Astrocyte (in vitro differentiated cells and primary cell): Measurements from ENCODE around the gene TRMT112. TPM values are rescaled to one million over a fixed set of nuclear protein-coding genes. Genes with fewer than 3 reads are reported as not detected.

Experiments used
- DNase-seq: peaks from one replicate; pipeline ENCODE4 v3.0.0-alpha.2; 2010; ENCODE audit warnings: low read depth
- FAIRE-seq: peaks from 2 replicates; lab custom pipeline; 2011; peaks lifted over from hg19 to GRCh38; lab: Jason Lieb, UNC
- H2AFZ ChIP-seq: 2 replicates; pipeline ENCODE4 v1.6.0; 2012; ENCODE audit warnings: low read depth, low read length, inconsistent platforms
- H3K27ac ChIP-seq: 2 replicates; pipeline ENCODE4 v1.5.1; 2011; ENCODE audit warnings: low read depth, low read length, inconsistent platforms
- H3K27me3 ChIP-seq: 2 replicates; pipeline ENCODE4 v1.6.0; 2011; ENCODE audit warnings: low read length, inconsistent platforms; ENCODE audit not compliant: insufficient read depth
- H3K36me3 ChIP-seq: 2 replicates; pipeline ENCODE4 v1.5.1; 2011; ENCODE audit warnings: low read length, inconsistent platforms; ENCODE audit not compliant: insufficient read depth
- H3K4me1 ChIP-seq: 2 replicates; pipeline ENCODE4 v1.5.1; 2011; ENCODE audit warnings: low read length, inconsistent platforms; ENCODE audit not compliant: insufficient read depth
- H3K4me2 ChIP-seq: 2 replicates; pipeline ENCODE4 v1.6.0; 2012; ENCODE audit warnings: low read length, inconsistent platforms
- H3K4me3 ChIP-seq: 2 replicates; pipeline ENCODE4 v1.5.1; 2011; ENCODE audit warnings: low read depth, mild to moderate bottlenecking, low read length, inconsistent platforms; ENCODE audit not compliant: insufficient read depth
- H3K79me2 ChIP-seq: 2 replicates; pipeline ENCODE4 v1.6.0; 2012; ENCODE audit warnings: mild to moderate bottlenecking, low read length, inconsistent platforms; ENCODE audit not compliant: insufficient read depth
- H3K9ac ChIP-seq: 2 replicates; pipeline ENCODE4 v1.6.0; 2012; ENCODE audit warnings: mild to moderate bottlenecking, low read length, inconsistent platforms
- H3K9me3 ChIP-seq: 2 replicates; pipeline ENCODE4 v1.5.1; 2012; ENCODE audit warnings: low read depth, mild to moderate bottlenecking, low read length, inconsistent platforms; ENCODE audit not compliant: insufficient read depth
- H4K20me1 ChIP-seq: 2 replicates; pipeline ENCODE4 v1.6.0; 2012; ENCODE audit warnings: low read length, inconsistent platforms; ENCODE audit not compliant: insufficient read depth
- H3K27ac Mint-ChIP-seq: one replicate; pipeline ENCODE4 v1.8.0; 2021; ENCODE audit warnings: mild to moderate bottlenecking, mixed read lengths; ENCODE audit not compliant: unreplicated experiment
- H3K27me3 Mint-ChIP-seq: one replicate; pipeline ENCODE4 v1.8.0; 2021; ENCODE audit warnings: low read depth, mixed read lengths; ENCODE audit not compliant: unreplicated experiment
- H3K36me3 Mint-ChIP-seq: one replicate; pipeline ENCODE4 v1.8.0; 2021; ENCODE audit warnings: low read depth, mixed read lengths; ENCODE audit not compliant: unreplicated experiment
- H3K4me1 Mint-ChIP-seq: one replicate; pipeline ENCODE4 v1.8.0; 2021; ENCODE audit warnings: low read depth, mixed read lengths; ENCODE audit not compliant: unreplicated experiment
- H3K4me3 Mint-ChIP-seq: one replicate; pipeline ENCODE4 v1.8.0; 2021; ENCODE audit warnings: mild to moderate bottlenecking, moderate library complexity, mixed read lengths; ENCODE audit not compliant: unreplicated experiment
- H3K9me3 Mint-ChIP-seq: one replicate; pipeline ENCODE4 v1.8.0; 2021; ENCODE audit warnings: mild to moderate bottlenecking, mixed read lengths; ENCODE audit not compliant: unreplicated experiment
- CTCF ChIP-seq: IDR thresholded peaks from 2 replicates; pipeline ENCODE4 v1.5.1; 2011; ENCODE audit warnings: low read depth, mild to moderate bottlenecking, inconsistent platforms, low read length, moderate library complexity; ENCODE audit not compliant: insufficient read depth
- EZH2 ChIP-seq: IDR thresholded peaks from 2 replicates; pipeline ENCODE4 v1.6.1; 2012; ENCODE audit warnings: mild to moderate bottlenecking, low read length, inconsistent platforms; ENCODE audit not compliant: insufficient read depth
- total RNA-seq: library from RNA; stranded (reverse); gene quantifications from 2 replicates; pipeline ENCODE4 v1.2.1, GENCODE V29; 2021

TRMT112 gene
- total RNA-seq, 1 donor from 2014 or later = 146 TPM

DNA sequence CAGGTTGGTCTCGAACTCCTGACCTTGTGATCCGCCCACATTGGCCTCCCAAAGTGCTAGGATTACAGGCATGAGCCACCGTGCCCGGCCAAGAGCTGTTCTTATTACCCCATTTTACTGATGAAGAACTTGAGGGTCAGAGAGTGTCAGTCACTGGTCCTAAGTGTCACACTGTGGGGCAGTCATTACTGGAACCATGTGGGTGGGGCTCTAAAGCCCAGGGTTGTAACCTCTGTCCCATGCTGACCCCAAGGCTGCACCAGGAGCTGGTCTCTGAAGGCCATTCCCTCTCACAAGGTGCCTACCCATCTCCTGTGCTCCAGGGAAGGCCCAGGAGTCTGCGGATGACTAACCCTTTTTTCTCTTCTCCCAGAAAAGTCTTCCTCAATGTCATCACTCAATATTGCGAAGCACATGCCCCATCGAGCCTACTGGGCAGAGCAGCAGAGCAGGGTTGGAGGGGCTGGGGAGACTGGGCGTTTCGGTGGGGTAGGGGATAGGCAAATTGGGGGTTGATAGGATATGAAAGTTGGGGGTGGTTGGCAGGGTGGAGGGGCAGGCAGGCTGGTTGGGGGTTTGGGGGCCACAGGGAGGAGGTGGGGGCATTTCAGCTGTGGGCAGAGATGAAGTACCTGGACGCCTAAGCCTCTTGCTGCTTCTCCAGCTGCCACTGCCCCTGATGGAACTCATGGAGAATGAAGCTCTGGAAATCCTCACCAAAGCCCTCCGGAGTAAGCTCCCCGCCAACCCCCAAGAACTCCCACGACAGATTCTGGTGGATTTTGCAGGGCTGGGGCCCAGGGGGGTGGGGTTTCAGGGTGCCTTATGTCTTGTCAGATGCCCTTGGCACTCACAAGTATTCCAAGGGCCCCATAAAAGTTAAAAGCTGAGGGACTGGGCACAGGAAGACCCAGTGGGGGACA lies 14.0 kb downstream of the TRMT112 start:
- H3K36me3 Mint-ChIP-seq = no peaks in the 10 kb centered on the region
- H3K9me3 ChIP-seq = no peaks in the 10 kb centered on the region
- H3K4me3 Mint-ChIP-seq = peak overlapping the region; percentile 27
- H3K4me1 ChIP-seq = peaks cover 23% of the 10 kb centered on the region
- no peak for FAIRE-seq
- H4K20me1 ChIP-seq = peaks cover 6% of the 10 kb centered on the region
- H3K27me3 Mint-ChIP-seq = peaks cover 26% of the 10 kb centered on the region
- H3K36me3 ChIP-seq = no peaks in the 10 kb centered on the region
- H2AFZ ChIP-seq = no peak overlapping the region
- peaks cover 19% of the 10 kb centered on the region for H3K79me2 ChIP-seq
- DNase-seq = no peak
- no peak overlapping the region for H3K27ac ChIP-seq
- peaks cover 24% of the 10 kb centered on the region for H3K27me3 ChIP-seq
- TF ChIP-seq EZH2 = no peak
- TF ChIP-seq CTCF = no peak
- no peak overlapping the region for H3K4me3 ChIP-seq
- H3K4me1 Mint-ChIP-seq = no peaks in the 10 kb centered on the region
- H3K4me2 ChIP-seq = no peak overlapping the region
- H3K9me3 Mint-ChIP-seq = no peaks in the 10 kb centered on the region
- H3K27ac Mint-ChIP-seq = no peak overlapping the region
- no peak overlapping the region for H3K9ac ChIP-seq

- no peaks in the 10 kb centered on the region for H3K36me3 Mint-ChIP-seq
- Histone ChIP-seq H4K20me1 (peaks cover 5% of the 10 kb centered on the region), H3K9me3 (no peaks in the 10 kb centered on the region), H3K27ac (no peak within 1 kb of the TSS), H3K4me2 (peak within 1 kb of the TSS; percentile 81), H3K27me3 (peaks cover 57% of the 10 kb centered on the region), H3K4me1 (peaks cover 11% of the 10 kb centered on the region), H3K9ac (no peak within 1 kb of the TSS), H3K36me3 (no peaks in the 10 kb centered on the region), H2AFZ (peak within 1 kb of the TSS; percentile 64), H3K4me3 (peak within 1 kb of the TSS; percentile 34), H3K79me2 (no peaks in the 10 kb centered on the region)
- H3K9me3 Mint-ChIP-seq = no peaks in the 10 kb centered on the region
- H3K27ac Mint-ChIP-seq = no peak within 1 kb of the TSS
- no peak for TF ChIP-seq CTCF
- peak; percentile 49 for TF ChIP-seq EZH2
- peaks cover 5% of the 10 kb centered on the region for H3K4me1 Mint-ChIP-seq
- FAIRE-seq (no peak), DNase-seq (no peak)
- peaks cover 57% of the 10 kb centered on the region for H3K27me3 Mint-ChIP-seq
- peak within 1 kb of the TSS; percentile 50 for H3K4me3 Mint-ChIP-seq
These were observed 17.3 kb downstream of the TRMT112 start, which contains the start of gene CATSPERZ for GRCh38 chr11:64299847-64300648. TSS of gene CATSPERZ (plus strand) at chr11:64300358. CDS start at chr11:64300411, 53 bp downstream.
